ENCODE results near the gene USP8. TPM values are rescaled to one million over a fixed set of nuclear protein-coding genes. Genes with fewer than 3 reads are reported as not detected.
"Not testable (repeated sequence)": the region's sequence is repeated elsewhere in the genome, so short reads cannot be mapped to it uniquely, and the experiment has no call there.

Gene USP8
- polyA plus RNA-seq, 2 of the 4 experiments (the other 2 are of a cell fraction), result 53.1 to 108 TPM

DNA sequence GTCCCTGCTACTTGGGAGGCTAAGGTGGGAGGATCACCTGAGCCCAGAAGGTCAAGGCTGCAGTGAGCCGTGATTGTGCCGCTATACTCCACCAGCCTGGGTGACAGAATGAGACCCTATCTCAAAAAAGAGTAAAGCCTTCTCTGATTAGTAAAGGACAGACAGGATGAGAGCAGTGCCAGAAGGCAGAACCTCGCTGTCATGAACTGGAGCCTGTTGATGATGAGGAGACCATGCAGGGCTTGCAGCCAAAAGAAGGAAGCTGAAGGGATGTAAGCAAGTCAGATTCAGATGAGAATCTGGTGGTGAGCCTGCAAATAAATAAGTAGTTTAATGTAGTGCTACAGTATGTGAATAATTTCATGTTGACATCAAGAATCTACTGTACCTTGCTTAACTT, 69.4 kb downstream of the USP8 start:
- TF ChIP-seq, protein P1, sequence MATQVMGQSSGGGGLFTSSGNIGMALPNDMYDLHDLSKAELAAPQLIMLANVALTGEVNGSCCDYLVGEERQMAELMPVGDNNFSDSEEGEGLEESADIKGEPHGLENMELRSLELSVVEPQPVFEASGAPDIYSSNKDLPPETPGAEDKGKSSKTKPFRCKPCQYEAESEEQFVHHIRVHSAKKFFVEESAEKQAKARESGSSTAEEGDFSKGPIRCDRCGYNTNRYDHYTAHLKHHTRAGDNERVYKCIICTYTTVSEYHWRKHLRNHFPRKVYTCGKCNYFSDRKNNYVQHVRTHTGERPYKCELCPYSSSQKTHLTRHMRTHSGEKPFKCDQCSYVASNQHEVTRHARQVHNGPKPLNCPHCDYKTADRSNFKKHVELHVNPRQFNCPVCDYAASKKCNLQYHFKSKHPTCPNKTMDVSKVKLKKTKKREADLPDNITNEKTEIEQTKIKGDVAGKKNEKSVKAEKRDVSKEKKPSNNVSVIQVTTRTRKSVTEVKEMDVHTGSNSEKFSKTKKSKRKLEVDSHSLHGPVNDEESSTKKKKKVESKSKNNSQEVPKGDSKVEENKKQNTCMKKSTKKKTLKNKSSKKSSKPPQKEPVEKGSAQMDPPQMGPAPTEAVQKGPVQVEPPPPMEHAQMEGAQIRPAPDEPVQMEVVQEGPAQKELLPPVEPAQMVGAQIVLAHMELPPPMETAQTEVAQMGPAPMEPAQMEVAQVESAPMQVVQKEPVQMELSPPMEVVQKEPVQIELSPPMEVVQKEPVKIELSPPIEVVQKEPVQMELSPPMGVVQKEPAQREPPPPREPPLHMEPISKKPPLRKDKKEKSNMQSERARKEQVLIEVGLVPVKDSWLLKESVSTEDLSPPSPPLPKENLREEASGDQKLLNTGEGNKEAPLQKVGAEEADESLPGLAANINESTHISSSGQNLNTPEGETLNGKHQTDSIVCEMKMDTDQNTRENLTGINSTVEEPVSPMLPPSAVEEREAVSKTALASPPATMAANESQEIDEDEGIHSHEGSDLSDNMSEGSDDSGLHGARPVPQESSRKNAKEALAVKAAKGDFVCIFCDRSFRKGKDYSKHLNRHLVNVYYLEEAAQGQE (IDR thresholded peaks at IDR 0.05), result no peak
- TF ChIP-seq FOSB (CRISPR knock-in tag; IDR thresholded peaks at IDR 0.05) (no peak), EHF (CRISPR knock-in tag; IDR thresholded peaks at IDR 0.05) (no peak), HOXB13 (CRISPR knock-in tag; IDR thresholded peaks at IDR 0.05; ENCODE audit: low read depth) (no peak)
- Histone ChIP-seq H3K4me1 (no peaks in the 10 kb centered on the region), H3K9me3 (no peaks in the 10 kb centered on the region), H3K4me3 (no peak overlapping the region), H3K4me2 (no peak overlapping the region), H3K27ac (no peak overlapping the region)
- ChIA-PET CTCF (no interaction called here), POLR2A (no interaction called here)
- WGBS (ENCODE audit: missing lambda C conversion rate), result 94% methylated on average over 3 of the region's 3 CpGs
- DNase-seq (ENCODE audit: low read depth in 1 of 2, low spot score in 1 of 2) (no peak), ATAC-seq (no peak), FAIRE-seq (no peak)

DNA sequence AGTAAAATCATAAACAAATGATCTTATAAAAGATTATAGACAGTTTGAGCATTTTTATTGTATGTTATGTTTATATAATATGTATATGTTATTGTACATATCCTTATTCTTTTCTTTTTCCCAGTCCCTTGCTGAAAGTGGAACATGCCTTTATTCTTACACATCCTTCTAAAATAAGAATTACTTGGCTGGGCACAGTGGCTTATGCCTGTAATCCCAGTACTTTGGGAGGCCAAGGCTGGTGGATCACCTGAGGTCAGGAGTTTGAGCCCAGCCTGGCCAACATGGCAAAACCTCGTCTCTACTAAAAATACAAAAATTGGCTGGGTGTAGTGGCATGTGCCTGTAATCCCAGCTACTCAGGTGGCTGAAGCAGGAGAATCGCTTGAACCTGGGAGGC, 70.3 kb downstream of the USP8 start:
- WGBS (ENCODE audit: missing lambda C conversion rate), result 94% methylated on average over 2 of the region's 2 CpGs
- H3K9me3 ChIP-seq; POLR2A ChIA-PET; DNase-seq (ENCODE audit: low read depth in 1 of 2, low spot score in 1 of 2); FAIRE-seq; H3K27ac ChIP-seq; ATAC-seq; H3K4me1 ChIP-seq; CTCF ChIA-PET; H3K4me3 ChIP-seq; H3K4me2 ChIP-seq: not testable (repeated sequence)

- TF ChIP-seq E2F6 (IDR thresholded peaks at IDR 0.05; ENCODE audit: borderline replicate concordance, low read depth) (no peak), NR3C1 (IDR thresholded peaks at IDR 0.05) (no peak)
- CTCF ChIA-PET, result no interaction called here
- POLR2A ChIA-PET, result interaction anchor here (0.7 kb wide), 1 partner anchor 20 kb away, joined by 4 read pairs; no protein-coding TSS in a partner anchor
- WGBS (ENCODE audit: missing lambda C conversion rate), result 93% methylated on average over 2 of the region's 2 CpGs
- ATAC-seq, result no peak
- Histone ChIP-seq H3K4me3 (no peak overlapping the region), H3K9me3 (no peaks in the 10 kb centered on the region), H3K27ac (no peak overlapping the region), H3K4me1 (no peaks in the 10 kb centered on the region), H3K4me2 (no peak overlapping the region)
- FAIRE-seq, result no peak
- no peak for DNase-seq (ENCODE audit: low read depth in 1 of 2, low spot score in 1 of 2)
Observed at GRCh38 chr15:50496692-50497091, 72.5 kb downstream of the USP8 start.

GRCh38 chr15:50500352-50500751, 76.1 kb downstream of the USP8 start:
- DNase-seq (ENCODE audit: low read depth in 1 of 2, low spot score in 1 of 2), result no peak
- H3K9me3 ChIP-seq, result no peaks in the 10 kb centered on the region
- ChIA-PET CTCF (interaction anchor here (0.7 kb wide), 1 partner anchor 181 kb away, joined by 3 read pairs; no protein-coding TSS in a partner anchor), POLR2A (no interaction called here)
- H3K4me3 ChIP-seq, result no peak overlapping the region
- TF ChIP-seq CEBPB (IDR thresholded peaks at IDR 0.05) (no peak), CHD2 (IDR thresholded peaks at IDR 0.05; ENCODE audit: low read length, partially characterized antibody) (no peak), CBX8 (IDR thresholded peaks at IDR 0.05) (no peak), BCL3 (IDR thresholded peaks at IDR 0.05) (no peak), E2F6 (IDR thresholded peaks at IDR 0.05; ENCODE audit: borderline replicate concordance, low read depth) (no peak), NR3C1 (IDR thresholded peaks at IDR 0.05) (no peak), KDM5A (IDR thresholded peaks at IDR 0.05) (no peak), KDM1A (IDR thresholded peaks at IDR 0.05; ENCODE audit: low read depth) (no peak), NFE2L2 (conservative IDR thresholded peaks at IDR 0.05; ENCODE audit: low read length) (no peak), MAZ (IDR thresholded peaks at IDR 0.05; ENCODE audit: borderline replicate concordance, low read depth, low read length) (no peak), MYC (IDR thresholded peaks at IDR 0.05; ENCODE audit: borderline replicate concordance, low read length) (no peak), BHLHE40 (IDR thresholded peaks at IDR 0.05; ENCODE audit: low read depth, low read length) (no peak), PHF8 (IDR thresholded peaks at IDR 0.05; ENCODE audit: borderline replicate concordance, low read depth) (no peak), EP300 (IDR thresholded peaks at IDR 0.05) (no peak), ZNF302 (CRISPR knock-in tag; IDR thresholded peaks at IDR 0.05) (no peak)
- TF ChIP-seq, protein P2, sequence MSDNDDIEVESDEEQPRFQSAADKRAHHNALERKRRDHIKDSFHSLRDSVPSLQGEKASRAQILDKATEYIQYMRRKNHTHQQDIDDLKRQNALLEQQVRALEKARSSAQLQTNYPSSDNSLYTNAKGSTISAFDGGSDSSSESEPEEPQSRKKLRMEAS (IDR thresholded peaks at IDR 0.05), result no peak
- no peak overlapping the region for H3K27ac ChIP-seq
- FAIRE-seq, result no peak
- WGBS (ENCODE audit: missing lambda C conversion rate), result 89% methylated on average over 3 of the region's 3 CpGs
- no peaks in the 10 kb centered on the region for H3K4me1 ChIP-seq
- no peak overlapping the region for H3K4me2 ChIP-seq
- no peak for ATAC-seq
